ENCODE data around the gene TSPAN9. TPM values are rescaled to one million over a fixed set of nuclear protein-coding genes. Genes with fewer than 3 reads are reported as not detected.

The TSPAN9 gene
- total RNA-seq, 1 donor from 2014 or later = 49.4 TPM

DNA sequence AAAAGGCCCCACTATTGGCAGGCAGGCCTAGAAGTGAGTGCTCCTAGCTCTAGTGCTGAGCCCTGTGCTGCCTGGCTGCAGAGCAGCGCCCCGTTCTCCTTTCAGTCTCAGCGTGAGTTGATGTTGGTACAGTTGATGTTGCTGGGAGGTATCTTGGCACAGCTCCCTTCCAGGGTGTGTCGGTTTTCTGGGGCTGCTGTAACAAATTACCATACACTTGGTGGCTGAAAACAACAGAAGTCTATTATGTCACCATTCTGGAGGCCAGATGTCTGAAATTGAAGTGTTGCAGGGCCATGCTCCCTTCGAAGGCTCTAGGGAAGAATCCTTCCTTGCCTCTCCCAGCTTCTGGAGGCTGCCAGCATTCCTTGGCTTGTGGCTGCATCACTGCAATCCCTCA, 151.4 kb downstream of the TSPAN9 start:
- Mint-ChIP-seq H3K4me1 (peaks cover 19% of the 10 kb centered on the region), H3K27ac (no peak overlapping the region), H3K27me3 (ENCODE audit: low read depth) (no peaks in the 10 kb centered on the region), H3K9me3 (peaks cover 7% of the 10 kb centered on the region), H3K4me3 (no peak overlapping the region), H3K36me3 (peaks cover 9% of the 10 kb centered on the region)
- TF ChIP-seq, protein P1, sequence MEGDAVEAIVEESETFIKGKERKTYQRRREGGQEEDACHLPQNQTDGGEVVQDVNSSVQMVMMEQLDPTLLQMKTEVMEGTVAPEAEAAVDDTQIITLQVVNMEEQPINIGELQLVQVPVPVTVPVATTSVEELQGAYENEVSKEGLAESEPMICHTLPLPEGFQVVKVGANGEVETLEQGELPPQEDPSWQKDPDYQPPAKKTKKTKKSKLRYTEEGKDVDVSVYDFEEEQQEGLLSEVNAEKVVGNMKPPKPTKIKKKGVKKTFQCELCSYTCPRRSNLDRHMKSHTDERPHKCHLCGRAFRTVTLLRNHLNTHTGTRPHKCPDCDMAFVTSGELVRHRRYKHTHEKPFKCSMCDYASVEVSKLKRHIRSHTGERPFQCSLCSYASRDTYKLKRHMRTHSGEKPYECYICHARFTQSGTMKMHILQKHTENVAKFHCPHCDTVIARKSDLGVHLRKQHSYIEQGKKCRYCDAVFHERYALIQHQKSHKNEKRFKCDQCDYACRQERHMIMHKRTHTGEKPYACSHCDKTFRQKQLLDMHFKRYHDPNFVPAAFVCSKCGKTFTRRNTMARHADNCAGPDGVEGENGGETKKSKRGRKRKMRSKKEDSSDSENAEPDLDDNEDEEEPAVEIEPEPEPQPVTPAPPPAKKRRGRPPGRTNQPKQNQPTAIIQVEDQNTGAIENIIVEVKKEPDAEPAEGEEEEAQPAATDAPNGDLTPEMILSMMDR (IDR thresholded peaks at IDR 0.05; ENCODE audit: unreplicated experiment) = no peak
- no peak for DNase-seq (ENCODE audit: low spot score in 2 of 2, unreplicated experiment in 2 of 2)

DNA sequence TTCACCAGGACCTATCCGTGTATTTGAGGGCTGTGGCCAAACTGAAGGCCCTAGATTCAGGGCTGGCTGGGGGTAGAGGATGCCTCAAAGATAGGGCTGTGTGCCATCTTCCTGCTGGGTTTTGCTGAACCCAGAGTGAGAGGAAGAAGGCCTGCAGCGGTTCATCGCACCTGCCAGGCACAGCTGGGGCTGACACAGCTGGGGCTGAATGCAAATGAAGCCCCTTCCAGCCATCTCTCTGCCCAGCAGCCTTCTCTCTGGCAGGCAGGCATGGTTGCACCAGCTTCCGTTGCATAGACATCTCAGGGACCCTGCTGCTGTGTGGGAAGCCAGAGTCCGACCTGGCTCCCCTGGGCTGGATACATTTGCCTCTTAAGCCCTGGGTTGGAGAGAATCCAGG, 152.4 kb downstream of the TSPAN9 start:
- Mint-ChIP-seq H3K27ac (no peak overlapping the region), H3K9me3 (peaks cover 7% of the 10 kb centered on the region), H3K36me3 (peaks cover 9% of the 10 kb centered on the region), H3K4me1 (peaks cover 29% of the 10 kb centered on the region), H3K27me3 (ENCODE audit: low read depth) (no peaks in the 10 kb centered on the region), H3K4me3 (no peak overlapping the region)
- TF ChIP-seq, protein P1 (IDR thresholded peaks at IDR 0.05; ENCODE audit: unreplicated experiment) = no peak
- no peak for DNase-seq (ENCODE audit: low spot score in 2 of 2, unreplicated experiment in 2 of 2)

GRCh38 chr12:3230758-3231375, 153.7 kb downstream of the TSPAN9 start:
- Mint-ChIP-seq H3K9me3 (peaks cover 7% of the 10 kb centered on the region), H3K27me3 (ENCODE audit: low read depth) (no peaks in the 10 kb centered on the region), H3K4me1 (peaks cover 29% of the 10 kb centered on the region), H3K27ac (no peak overlapping the region), H3K4me3 (no peak overlapping the region), H3K36me3 (peaks cover 9% of the 10 kb centered on the region)
- TF ChIP-seq, protein P1 (IDR thresholded peaks at IDR 0.05; ENCODE audit: unreplicated experiment) = no peak
- DNase-seq (ENCODE audit: low spot score in 2 of 2, unreplicated experiment in 2 of 2) = no peak

GRCh38 chr12:3231399-3231876, 154.3 kb downstream of the TSPAN9 start:
- H3K9me3 Mint-ChIP-seq = peaks cover 7% of the 10 kb centered on the region
- H3K36me3 Mint-ChIP-seq = peaks cover 9% of the 10 kb centered on the region
- no peak overlapping the region for H3K4me3 Mint-ChIP-seq
- DNase-seq (ENCODE audit: low spot score in 2 of 2, unreplicated experiment in 2 of 2) = no peak
- no peak overlapping the region for H3K27ac Mint-ChIP-seq
- no peaks in the 10 kb centered on the region for H3K27me3 Mint-ChIP-seq (ENCODE audit: low read depth)
- H3K4me1 Mint-ChIP-seq = peaks cover 34% of the 10 kb centered on the region
- TF ChIP-seq, protein P1 (IDR thresholded peaks at IDR 0.05; ENCODE audit: unreplicated experiment) = no peak

- peaks cover 1% of the 10 kb centered on the region for H3K9me3 Mint-ChIP-seq
- H3K36me3 Mint-ChIP-seq = peaks cover 4% of the 10 kb centered on the region
- no peak overlapping the region for H3K27ac Mint-ChIP-seq
- DNase-seq (ENCODE audit: low spot score in 2 of 2, unreplicated experiment in 2 of 2) = no peak
- H3K4me3 Mint-ChIP-seq = no peak overlapping the region
- TF ChIP-seq, protein P1 (IDR thresholded peaks at IDR 0.05; ENCODE audit: unreplicated experiment) = no peak
- H3K27me3 Mint-ChIP-seq (ENCODE audit: low read depth) = no peaks in the 10 kb centered on the region
- H3K4me1 Mint-ChIP-seq = peaks cover 47% of the 10 kb centered on the region
These were observed 156.6 kb downstream of the TSPAN9 start for GRCh38 chr12:3233797-3234196.

Measured in mesothelial cell of epicardium (in vitro differentiated cells).